ENCODE measurements around the gene CDK1. TPM values are rescaled to one million over a fixed set of nuclear protein-coding genes. Genes with fewer than 3 reads are reported as not detected.

CDK1 gene
- polyA plus RNA-seq, 1 donor (not counting 4 experiments of a cell fraction or from before 2014, with no cell fraction given): 43.8 TPM

DNA sequence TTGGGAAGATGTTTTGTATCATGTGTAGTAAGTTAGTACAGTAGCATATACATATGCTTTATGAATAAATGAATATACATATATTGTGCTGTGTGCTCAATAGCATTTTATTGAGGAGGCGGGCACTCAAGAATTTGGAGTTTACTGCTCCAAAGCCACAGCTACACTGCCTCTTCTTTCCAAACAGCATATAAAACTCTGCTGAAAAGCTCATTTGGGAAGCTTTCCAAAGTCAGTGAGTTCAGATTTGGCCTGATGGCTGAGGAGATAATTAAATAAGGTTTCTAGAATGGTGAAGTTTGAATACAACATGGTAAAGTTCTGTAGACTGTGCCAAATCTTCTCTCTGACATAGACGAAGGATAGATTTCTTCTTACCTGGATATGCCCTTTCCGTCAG, 29.8 kb downstream of the CDK1 start:
- H3K4me1 ChIP-seq (ENCODE audit: control insufficient read depth, extremely low read depth, insufficient read depth, low read length): peaks cover 3% of the 10 kb centered on the region
- no peak overlapping the region for H3K9ac ChIP-seq (ENCODE audit: control insufficient read depth, extremely low read depth, insufficient read depth, low read length)
- no peaks in the 10 kb centered on the region for H3K9me3 ChIP-seq (ENCODE audit: control insufficient read depth, low read depth, low read length)
- no peaks in the 10 kb centered on the region for H4K20me1 ChIP-seq (ENCODE audit: control insufficient read depth, extremely low read depth, insufficient read depth, low read length)
- DNase-seq (ENCODE audit: low read depth, low spot score): no peak
- H3K27ac ChIP-seq (ENCODE audit: control insufficient read depth, insufficient read depth, low read length): no peak overlapping the region
- H3K4me3 ChIP-seq (ENCODE audit: control insufficient read depth in 2 of 3, extremely low read depth in 1 of 3, insufficient read depth in 2 of 3, low read depth in 1 of 3, low read length in 3 of 3): no peak overlapping the region
- no peak for FAIRE-seq
- no peaks in the 10 kb centered on the region for H3K36me3 ChIP-seq (ENCODE audit: control insufficient read depth in 2 of 2, extremely low read depth in 1 of 2, insufficient read depth in 2 of 2, low read length in 2 of 2)
- no peaks in the 10 kb centered on the region for H3K9me1 ChIP-seq (ENCODE audit: control insufficient read depth, extremely low read depth, insufficient read depth, low read length)
- H3K27me3 ChIP-seq (ENCODE audit: control insufficient read depth, extremely low read depth, insufficient read depth, low read length): no peaks in the 10 kb centered on the region
- TF ChIP-seq, protein P1, sequence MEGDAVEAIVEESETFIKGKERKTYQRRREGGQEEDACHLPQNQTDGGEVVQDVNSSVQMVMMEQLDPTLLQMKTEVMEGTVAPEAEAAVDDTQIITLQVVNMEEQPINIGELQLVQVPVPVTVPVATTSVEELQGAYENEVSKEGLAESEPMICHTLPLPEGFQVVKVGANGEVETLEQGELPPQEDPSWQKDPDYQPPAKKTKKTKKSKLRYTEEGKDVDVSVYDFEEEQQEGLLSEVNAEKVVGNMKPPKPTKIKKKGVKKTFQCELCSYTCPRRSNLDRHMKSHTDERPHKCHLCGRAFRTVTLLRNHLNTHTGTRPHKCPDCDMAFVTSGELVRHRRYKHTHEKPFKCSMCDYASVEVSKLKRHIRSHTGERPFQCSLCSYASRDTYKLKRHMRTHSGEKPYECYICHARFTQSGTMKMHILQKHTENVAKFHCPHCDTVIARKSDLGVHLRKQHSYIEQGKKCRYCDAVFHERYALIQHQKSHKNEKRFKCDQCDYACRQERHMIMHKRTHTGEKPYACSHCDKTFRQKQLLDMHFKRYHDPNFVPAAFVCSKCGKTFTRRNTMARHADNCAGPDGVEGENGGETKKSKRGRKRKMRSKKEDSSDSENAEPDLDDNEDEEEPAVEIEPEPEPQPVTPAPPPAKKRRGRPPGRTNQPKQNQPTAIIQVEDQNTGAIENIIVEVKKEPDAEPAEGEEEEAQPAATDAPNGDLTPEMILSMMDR (optimal IDR thresholded peaks at IDR 0.05 in 1 of 3, IDR thresholded peaks at IDR 0.05 in 1 of 3, conservative IDR thresholded peaks at IDR 0.05 in 1 of 3; ENCODE audit: extremely low read depth in 1 of 3, insufficient read depth in 2 of 3, low read length in 3 of 3): no peak
- TF ChIP-seq EZH2 (IDR thresholded peaks at IDR 0.05; ENCODE audit: low read length): no peak
- H2AFZ ChIP-seq (ENCODE audit: control insufficient read depth, low read length): no peak overlapping the region
- H3K79me2 ChIP-seq (ENCODE audit: control insufficient read depth, insufficient read depth, low read length): no peaks in the 10 kb centered on the region
- H3K4me2 ChIP-seq (ENCODE audit: control insufficient read depth, extremely low read depth, insufficient read depth, low read depth, low read length): no peak overlapping the region
- dilution Hi-C loops (cut with MboI; ENCODE audit: extremely low pct_ligation_motif_present, low sequenced_read_pairs): no loop called here

DNA sequence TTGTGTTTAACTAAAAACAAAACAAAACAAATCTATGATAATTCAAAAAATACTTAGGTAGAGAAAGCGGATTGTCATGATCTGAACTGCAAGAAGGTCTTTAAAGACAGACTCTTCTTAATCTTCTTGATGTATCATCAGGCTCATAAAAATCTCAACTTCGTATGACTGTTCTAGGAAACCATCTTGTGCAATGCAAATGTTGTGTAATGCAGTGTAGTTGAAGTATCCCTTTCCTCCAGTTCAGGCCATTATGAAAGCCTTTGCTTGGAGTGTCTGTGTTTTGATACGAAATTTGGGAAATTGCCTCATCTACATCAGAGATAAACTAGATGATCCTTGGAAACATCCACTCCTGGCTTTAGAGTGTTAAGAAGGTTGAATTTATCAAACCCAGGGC, 30.9 kb downstream of the CDK1 start:
- Histone ChIP-seq H3K9me3 (ENCODE audit: control insufficient read depth, low read depth, low read length) (no peaks in the 10 kb centered on the region), H3K4me2 (ENCODE audit: control insufficient read depth, extremely low read depth, insufficient read depth, low read depth, low read length) (no peak overlapping the region), H2AFZ (ENCODE audit: control insufficient read depth, low read length) (no peak overlapping the region), H3K4me1 (ENCODE audit: control insufficient read depth, extremely low read depth, insufficient read depth, low read length) (peaks cover 3% of the 10 kb centered on the region), H3K27ac (ENCODE audit: control insufficient read depth, insufficient read depth, low read length) (no peak overlapping the region), H3K36me3 (ENCODE audit: control insufficient read depth in 2 of 2, extremely low read depth in 1 of 2, insufficient read depth in 2 of 2, low read length in 2 of 2) (no peaks in the 10 kb centered on the region), H4K20me1 (ENCODE audit: control insufficient read depth, extremely low read depth, insufficient read depth, low read length) (no peaks in the 10 kb centered on the region), H3K9ac (ENCODE audit: control insufficient read depth, extremely low read depth, insufficient read depth, low read length) (no peak overlapping the region), H3K79me2 (ENCODE audit: control insufficient read depth, insufficient read depth, low read length) (no peaks in the 10 kb centered on the region), H3K27me3 (ENCODE audit: control insufficient read depth, extremely low read depth, insufficient read depth, low read length) (no peaks in the 10 kb centered on the region), H3K9me1 (ENCODE audit: control insufficient read depth, extremely low read depth, insufficient read depth, low read length) (no peaks in the 10 kb centered on the region), H3K4me3 (ENCODE audit: control insufficient read depth in 2 of 3, extremely low read depth in 1 of 3, insufficient read depth in 2 of 3, low read depth in 1 of 3, low read length in 3 of 3) (no peak overlapping the region)
- FAIRE-seq: no peak
- dilution Hi-C loops (cut with MboI; ENCODE audit: extremely low pct_ligation_motif_present, low sequenced_read_pairs): no loop called here
- TF ChIP-seq, protein P1 (optimal IDR thresholded peaks at IDR 0.05 in 1 of 3, IDR thresholded peaks at IDR 0.05 in 1 of 3, conservative IDR thresholded peaks at IDR 0.05 in 1 of 3; ENCODE audit: extremely low read depth in 1 of 3, insufficient read depth in 2 of 3, low read length in 3 of 3): no peak
- no peak for TF ChIP-seq EZH2 (IDR thresholded peaks at IDR 0.05; ENCODE audit: low read length)
- no peak for DNase-seq (ENCODE audit: low read depth, low spot score)
